RWPE2 (cell line): Measurements from ENCODE around the gene IL17REL.

Source experiments
- ATAC-seq: fragments of 200-7000 bp; cut with Tn5 transposase; 3 replicates; pipeline ENCODE4 v1.9.1; 2021; ENCODE audit warnings: low read depth
- DNase-seq: peaks from one replicate; pipeline ENCODE4 v3.0.0-alpha.2; 2020; ENCODE audit warnings: low spot score
- H3K27ac ChIP-seq: fragments of 450-650 bp; 2 replicates; pipeline ENCODE4 v1.5.1; 2017; ENCODE audit warnings: mild to moderate bottlenecking; ENCODE audit not compliant: poor library complexity, severe bottlenecking
- H3K27me3 ChIP-seq: fragments of 250-450 bp; sonication (Bioruptor Pico); 2 replicates; pipeline ENCODE4 v1.5.1; 2021; ENCODE audit warnings: mild to moderate bottlenecking, moderate library complexity; ENCODE audit not compliant: insufficient read depth, poor library complexity, severe bottlenecking
- H3K36me3 ChIP-seq: fragments of 250-450 bp; sonication (Bioruptor Pico); 2 replicates; pipeline ENCODE4 v1.5.1; 2020; ENCODE audit warnings: low read depth, mild to moderate bottlenecking, moderate library complexity
- H3K4me1 ChIP-seq: fragments of 250-450 bp; sonication (Bioruptor Pico); 2 replicates; pipeline ENCODE4 v1.5.1; 2021; ENCODE audit warnings: mild to moderate bottlenecking, moderate library complexity; ENCODE audit not compliant: insufficient read depth, poor library complexity, severe bottlenecking
- H3K4me3 ChIP-seq: fragments of 250-450 bp; sonication (Bioruptor Pico); 2 replicates; pipeline ENCODE4 v1.5.1; 2021; ENCODE audit warnings: mild to moderate bottlenecking, moderate library complexity; ENCODE audit not compliant: severe bottlenecking
- H3K9me3 ChIP-seq: fragments of 250-450 bp; sonication (Bioruptor Pico); 2 replicates; pipeline ENCODE4 v1.5.1; 2021; ENCODE audit warnings: mild to moderate bottlenecking, moderate library complexity; ENCODE audit not compliant: severe bottlenecking
- TF ChIP-seq, protein P1 (sequence below): fragments of 450-650 bp; IDR thresholded peaks from one replicate; pipeline ENCODE4 v1.5.1; 2017; ENCODE audit warnings: mild to moderate bottlenecking, moderate library complexity; ENCODE audit not compliant: poor library complexity, severe bottlenecking

The IL17REL gene

DNA sequence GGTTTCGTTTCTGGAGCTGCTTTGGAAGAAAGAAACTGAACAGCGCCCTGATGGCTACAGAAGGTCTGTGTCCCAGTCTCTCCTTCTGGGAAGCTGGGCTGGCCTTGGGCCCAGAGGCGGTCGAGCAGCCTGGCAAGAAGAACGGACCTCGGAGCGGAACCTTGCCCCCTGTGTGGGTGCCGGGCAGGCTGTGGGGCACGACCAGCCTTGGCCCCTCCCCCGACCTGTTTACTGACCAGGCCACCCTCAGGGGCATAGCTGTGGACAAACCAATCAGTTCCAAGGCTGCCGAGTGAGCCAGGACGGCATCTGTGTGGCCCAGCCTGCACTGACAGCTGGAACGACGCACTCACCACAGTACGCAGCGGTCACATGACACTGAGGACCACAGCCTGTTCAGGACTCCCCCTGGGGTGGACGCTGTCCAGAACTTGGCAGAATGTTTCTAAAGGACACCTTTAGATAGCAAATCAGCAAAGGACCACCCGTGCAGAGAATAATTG is 44.8 kb downstream of the IL17REL start:
- ATAC-seq (no peak), DNase-seq (no peak)
- Histone ChIP-seq H3K27ac (no peak overlapping the region), H3K4me3 (no peak overlapping the region), H3K9me3 (no peaks in the 10 kb centered on the region), H3K36me3 (peaks cover 24% of the 10 kb centered on the region), H3K4me1 (peaks cover 15% of the 10 kb centered on the region), H3K27me3 (no peaks in the 10 kb centered on the region)
- TF ChIP-seq, protein P1, sequence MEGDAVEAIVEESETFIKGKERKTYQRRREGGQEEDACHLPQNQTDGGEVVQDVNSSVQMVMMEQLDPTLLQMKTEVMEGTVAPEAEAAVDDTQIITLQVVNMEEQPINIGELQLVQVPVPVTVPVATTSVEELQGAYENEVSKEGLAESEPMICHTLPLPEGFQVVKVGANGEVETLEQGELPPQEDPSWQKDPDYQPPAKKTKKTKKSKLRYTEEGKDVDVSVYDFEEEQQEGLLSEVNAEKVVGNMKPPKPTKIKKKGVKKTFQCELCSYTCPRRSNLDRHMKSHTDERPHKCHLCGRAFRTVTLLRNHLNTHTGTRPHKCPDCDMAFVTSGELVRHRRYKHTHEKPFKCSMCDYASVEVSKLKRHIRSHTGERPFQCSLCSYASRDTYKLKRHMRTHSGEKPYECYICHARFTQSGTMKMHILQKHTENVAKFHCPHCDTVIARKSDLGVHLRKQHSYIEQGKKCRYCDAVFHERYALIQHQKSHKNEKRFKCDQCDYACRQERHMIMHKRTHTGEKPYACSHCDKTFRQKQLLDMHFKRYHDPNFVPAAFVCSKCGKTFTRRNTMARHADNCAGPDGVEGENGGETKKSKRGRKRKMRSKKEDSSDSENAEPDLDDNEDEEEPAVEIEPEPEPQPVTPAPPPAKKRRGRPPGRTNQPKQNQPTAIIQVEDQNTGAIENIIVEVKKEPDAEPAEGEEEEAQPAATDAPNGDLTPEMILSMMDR, result no peak

DNA sequence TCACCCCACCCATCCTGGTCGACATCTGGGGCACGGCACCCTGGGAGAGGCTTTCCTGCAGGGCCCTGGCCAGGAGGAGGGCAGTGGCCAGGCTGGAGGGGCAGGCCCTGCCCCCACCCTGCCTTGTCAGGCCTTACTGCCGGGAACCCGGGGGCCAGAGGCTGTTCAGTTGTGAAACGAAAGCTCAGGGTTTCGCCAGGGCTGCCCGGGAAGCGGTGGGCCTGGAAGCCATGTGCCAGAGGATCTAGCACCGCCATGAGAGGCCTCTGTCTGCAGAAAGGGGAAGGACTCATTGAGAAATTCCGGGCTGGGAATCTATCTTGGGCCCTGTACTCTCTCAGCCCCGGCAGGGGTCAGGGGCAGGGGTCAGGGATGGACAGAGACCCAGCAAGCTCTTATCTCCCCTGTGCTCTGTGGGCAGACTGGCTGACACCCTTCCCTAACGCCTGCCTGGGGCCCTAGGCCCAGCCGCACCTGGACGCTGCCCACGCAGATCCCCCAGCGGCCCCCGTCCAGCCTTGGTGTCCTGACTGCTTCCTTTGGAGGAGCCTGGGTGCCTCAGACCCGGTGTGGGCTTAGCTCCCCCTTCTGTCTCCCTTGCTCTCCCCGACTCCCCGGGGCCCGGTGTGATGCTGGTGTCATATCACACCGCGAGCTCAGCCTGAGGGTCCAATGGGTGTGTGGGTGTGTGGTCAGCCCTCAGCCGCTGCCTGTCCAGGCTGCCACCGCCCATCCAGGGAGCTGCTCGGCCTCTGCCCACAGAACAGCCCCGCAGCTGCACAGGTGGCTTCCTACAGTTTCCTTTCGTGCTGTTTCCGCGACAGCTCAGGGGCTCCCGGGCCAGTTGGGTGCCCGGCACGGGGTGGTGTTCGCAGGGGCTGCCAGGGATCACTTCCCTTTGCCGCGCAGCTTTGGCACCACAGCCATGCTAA is 45.5 kb downstream of the IL17REL start:
- ATAC-seq (no peak), DNase-seq (peak; percentile 60)
- Histone ChIP-seq H3K9me3 (no peaks in the 10 kb centered on the region), H3K27me3 (no peaks in the 10 kb centered on the region), H3K4me1 (peaks cover 15% of the 10 kb centered on the region), H3K27ac (no peak overlapping the region), H3K4me3 (no peak overlapping the region), H3K36me3 (peaks cover 28% of the 10 kb centered on the region)
- TF ChIP-seq, protein P1, result no peak

DNA sequence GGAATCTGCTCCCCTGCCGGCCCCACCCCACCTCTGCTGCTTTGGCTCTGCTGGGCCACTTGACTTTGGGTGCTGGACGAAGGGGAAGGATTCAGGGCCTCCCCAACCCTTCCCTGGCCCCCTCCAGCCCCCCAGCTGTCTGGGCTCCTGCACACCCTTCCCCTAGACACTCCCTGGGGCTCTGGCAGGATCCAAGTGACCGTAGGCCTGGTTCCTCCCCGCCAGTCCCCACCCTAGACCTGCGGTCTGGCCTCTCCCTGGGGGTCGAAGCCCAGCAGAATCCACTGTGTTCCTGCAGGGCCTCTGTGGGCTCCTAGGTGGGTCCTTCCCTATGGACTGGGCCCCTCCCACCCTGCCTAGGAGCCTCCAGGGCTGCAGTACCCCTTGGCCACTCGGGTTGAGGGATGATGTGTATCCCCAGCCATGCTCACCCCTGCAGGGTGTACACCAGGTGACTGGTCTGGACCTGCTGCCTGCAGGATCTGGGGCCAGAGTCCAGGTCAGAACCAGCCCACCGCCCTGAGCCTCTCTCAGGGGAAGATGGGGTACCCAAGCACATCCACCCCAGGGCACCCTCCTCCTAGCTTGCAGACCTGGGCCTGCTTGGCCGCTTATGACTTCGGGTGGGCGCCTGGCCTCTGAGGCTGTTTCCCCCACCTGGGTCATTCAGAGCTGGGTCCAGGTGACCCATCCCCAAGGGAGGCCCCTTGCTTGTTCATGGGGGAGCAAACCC is 46.4 kb downstream of the IL17REL start:
- Histone ChIP-seq H3K4me3 (no peak overlapping the region), H3K27ac (no peak overlapping the region), H3K36me3 (peaks cover 34% of the 10 kb centered on the region), H3K4me1 (peaks cover 15% of the 10 kb centered on the region), H3K27me3 (no peaks in the 10 kb centered on the region), H3K9me3 (no peaks in the 10 kb centered on the region)
- TF ChIP-seq, protein P1, result no peak
- DNase-seq (peak; percentile 55), ATAC-seq (no peak)

DNA sequence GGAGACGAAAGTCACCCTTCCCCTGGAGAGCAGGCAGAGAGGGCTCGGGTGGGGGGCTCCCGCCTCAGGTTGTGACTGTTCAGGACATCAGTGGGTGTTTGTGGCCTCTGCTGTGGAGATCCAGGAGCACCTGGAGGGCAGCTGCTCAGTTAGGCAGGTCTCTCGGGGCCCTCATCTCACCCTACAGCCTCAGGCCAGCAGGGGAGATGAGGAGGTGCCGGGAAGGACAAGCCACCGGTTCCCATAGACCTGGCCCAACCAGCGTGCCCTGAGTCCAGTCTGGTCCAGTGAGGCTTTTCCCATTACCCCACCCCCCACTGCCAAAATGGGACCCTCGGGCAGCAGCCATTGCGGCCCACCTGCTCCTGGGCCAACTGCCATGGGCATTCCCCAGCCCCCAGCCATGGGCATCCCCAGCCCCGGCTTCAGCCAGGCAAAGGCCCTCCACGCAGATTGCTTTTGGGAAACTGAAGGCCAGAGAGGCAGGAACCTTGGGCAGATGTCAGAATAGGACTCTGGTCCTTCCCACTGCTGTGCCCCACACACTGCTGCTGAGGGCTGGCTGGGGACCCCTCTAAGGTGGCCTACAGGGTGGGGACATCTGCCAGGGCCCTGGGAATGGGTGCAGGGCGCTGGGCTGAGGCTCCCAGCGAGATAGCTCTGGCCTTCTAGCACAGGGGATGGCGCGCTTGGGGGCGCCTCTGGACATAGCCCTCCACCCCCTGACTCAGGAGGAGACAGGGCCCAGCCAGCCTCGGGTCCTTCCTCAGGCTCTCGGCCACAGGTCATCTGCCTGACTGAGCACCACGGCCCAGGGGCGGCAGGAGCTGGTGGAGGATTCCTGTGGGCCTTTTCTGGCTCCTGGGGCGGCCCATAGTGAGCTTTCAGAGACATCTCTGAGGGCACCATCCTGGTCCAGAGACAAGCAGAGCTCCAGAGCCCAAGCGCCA is 47.2 kb downstream of the IL17REL start:
- no peaks in the 10 kb centered on the region for H3K27me3 ChIP-seq
- TF ChIP-seq, protein P1, result no peak
- H3K36me3 ChIP-seq, result peaks cover 34% of the 10 kb centered on the region
- peak; percentile 62 for DNase-seq
- peaks cover 12% of the 10 kb centered on the region for H3K4me1 ChIP-seq
- no peak overlapping the region for H3K27ac ChIP-seq
- no peak overlapping the region for H3K4me3 ChIP-seq
- H3K9me3 ChIP-seq, result no peaks in the 10 kb centered on the region
- no peak for ATAC-seq
